ENCODE measurements around the gene PHF3.
A peak's percentile ranks its signal among the peaks of the same experiment; 100 is the strongest.

Gene PHF3

DNA sequence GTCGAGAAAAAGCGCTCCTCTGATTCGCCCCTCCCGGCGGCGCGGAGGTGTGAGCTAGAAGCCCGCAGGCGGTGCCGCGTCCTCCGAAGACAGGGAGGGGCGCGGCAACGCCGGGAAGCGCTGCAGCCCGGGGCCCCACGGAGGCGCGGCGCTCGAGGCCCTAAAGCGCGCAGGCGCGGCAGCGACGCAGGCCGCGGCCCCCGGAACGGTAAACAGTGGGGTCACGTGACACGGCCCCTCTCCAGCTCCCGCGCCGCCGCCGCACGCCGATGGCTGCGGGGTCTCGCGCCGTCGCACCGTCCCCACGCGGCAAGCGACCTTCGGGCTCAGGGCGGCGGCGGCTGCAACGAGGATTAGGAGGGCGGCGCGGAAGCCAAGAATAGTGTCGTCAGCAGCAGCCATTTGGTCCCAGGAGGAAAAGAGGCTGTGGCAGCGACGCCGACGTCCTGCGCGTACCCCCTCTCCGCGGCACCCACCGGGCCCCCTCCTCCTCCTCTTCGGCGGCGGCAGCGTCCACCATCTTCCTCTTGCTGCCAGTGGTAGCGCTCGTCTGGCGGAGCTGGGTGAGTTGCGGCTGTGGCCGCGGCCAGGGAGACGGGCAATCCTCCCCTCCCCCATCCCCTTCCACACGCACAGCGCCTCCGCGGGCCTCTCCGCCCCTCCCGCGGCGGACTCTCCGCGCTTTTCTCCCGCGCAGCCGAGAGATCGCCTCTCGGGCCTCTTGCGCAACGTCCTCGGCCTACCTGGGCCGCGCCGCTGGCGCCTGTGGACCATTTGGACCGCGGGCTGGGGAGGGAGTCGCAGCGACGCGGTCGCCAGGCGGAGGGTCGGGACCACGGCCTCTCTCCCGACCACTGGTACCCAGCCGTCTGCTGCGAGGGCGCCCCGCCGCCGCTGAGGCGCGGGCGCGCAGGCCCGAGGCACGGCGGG is at the start of gene PHF3:
TSS of gene PHF3 (plus strand) at position 215 of the 930 bp plus-strand sequence. CDS start 10,750 bp downstream, outside the sequence.
- DNase-seq (ENCODE audit: low spot score), result peak; percentile 89

GRCh38 chr6:63589952-63590411 is 45.6 kb upstream of the PHF3 start:
- DNase-seq (ENCODE audit: low spot score), result no peak

- DNase-seq (ENCODE audit: low spot score), result no peak
Observed at GRCh38 chr6:63592886-63593285, 42.7 kb upstream of the PHF3 start.

GRCh38 chr6:63597141-63598048 is 38.2 kb upstream of the PHF3 start:
- DNase-seq (ENCODE audit: low spot score), result no peak

GRCh38 chr6:63598049-63599036 is 37.3 kb upstream of the PHF3 start:
- peak; percentile 79 for DNase-seq (ENCODE audit: low spot score)

DNA sequence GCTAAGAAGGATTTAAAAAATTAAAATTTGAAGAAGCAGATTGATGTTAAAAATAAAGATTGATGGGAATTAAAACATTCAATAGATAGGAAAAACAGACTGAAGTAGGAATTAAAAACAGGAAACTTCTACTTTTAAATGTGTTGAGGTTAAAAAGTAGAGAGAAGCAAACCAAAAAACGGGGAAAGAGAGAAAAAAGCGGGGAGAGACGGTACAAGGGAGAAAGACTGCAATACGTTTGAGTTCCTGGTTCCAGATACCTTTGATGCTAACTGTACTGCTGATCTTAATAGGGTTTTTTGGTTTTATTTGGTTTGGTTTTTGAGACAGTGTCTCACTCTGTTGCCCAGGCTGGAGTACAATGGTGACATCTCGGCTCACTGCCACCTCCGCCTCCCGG is 36.4 kb upstream of the PHF3 start:
- no peak for DNase-seq (ENCODE audit: low spot score)

GRCh38 chr6:63600136-63600535 is 35.5 kb upstream of the PHF3 start:
- DNase-seq (ENCODE audit: low spot score), result no peak

DNA sequence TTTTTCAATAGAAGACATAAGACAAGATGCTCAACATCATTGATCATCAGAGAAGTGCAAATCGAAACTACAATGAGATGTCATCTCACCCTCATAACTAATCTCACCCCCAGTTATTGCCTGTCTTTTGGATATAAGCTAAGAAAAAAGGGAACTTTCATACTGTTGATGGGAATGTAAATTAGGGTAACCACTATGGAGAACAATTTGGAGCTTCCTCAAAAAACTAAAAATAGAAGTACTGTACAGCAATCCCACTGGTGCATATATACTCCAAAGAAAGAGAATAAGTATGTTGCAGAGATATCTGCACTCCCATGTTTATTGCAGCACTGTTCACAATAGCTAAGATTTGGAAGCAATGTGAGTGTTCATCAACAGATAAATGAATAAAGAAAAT is 26.4 kb upstream of the PHF3 start:
- no peak for DNase-seq (ENCODE audit: low spot score)

DNA sequence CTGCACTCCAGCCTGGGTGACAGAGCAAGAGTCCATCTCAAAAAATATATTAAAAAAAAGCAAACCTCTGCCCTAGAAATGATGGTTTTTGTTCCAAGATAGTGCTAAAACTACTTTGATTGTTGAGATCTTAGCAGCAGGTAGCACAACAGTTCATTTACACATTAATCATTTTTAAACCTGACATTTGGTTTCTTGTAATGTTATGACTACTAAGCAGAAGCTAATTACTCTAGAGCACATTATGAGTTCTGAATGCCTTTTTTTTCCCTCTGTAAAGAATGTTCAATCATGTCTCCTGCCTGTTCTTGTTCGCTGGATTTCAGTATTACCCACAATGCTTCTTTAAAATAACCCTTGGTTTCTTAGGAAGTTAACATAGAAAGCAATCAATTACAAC is 24.7 kb upstream of the PHF3 start:
- DNase-seq (ENCODE audit: low spot score), result no peak

DNA sequence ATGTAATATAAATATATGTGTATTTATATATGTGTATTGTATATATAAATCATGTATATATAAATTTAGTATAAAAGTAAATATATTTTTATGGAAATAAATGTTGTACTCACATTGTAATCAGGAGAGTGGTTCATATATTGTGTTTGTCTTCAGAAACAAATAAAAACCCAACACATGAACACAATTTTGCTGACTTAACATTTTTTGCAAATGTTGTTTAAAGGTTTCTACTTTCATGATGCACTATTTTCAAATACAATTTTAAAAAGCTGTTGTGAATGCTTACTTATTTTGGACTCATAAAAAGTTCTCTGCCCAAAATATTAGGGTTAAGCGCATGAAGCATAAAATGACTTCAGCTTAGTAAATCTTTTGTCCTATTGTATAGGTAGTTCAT is 24.0 kb upstream of the PHF3 start:
- no peak for DNase-seq (ENCODE audit: low spot score)

DNA sequence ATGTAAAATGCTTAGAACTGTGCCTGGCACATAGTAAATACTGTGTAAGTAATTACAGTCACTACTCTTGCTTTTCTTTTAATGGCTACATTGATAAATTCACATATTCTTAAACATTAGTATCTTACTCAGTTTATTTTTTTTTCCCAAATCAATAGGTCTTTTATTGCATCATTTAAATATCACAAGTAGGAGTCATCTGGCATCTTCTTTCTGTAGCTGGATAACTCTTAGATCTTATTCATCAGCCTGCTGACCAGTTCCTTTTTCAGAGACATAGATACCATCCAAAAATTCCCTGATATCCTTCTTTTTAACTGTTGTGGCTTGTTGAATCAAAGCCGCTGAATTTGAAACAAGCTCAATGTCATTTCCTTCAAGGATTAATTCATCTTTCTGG is 20.0 kb upstream of the PHF3 start:
- DNase-seq (ENCODE audit: low spot score), result no peak

GRCh38 chr6:63624091-63624490 is 11.5 kb upstream of the PHF3 start:
- no peak for DNase-seq (ENCODE audit: low spot score)

DNA sequence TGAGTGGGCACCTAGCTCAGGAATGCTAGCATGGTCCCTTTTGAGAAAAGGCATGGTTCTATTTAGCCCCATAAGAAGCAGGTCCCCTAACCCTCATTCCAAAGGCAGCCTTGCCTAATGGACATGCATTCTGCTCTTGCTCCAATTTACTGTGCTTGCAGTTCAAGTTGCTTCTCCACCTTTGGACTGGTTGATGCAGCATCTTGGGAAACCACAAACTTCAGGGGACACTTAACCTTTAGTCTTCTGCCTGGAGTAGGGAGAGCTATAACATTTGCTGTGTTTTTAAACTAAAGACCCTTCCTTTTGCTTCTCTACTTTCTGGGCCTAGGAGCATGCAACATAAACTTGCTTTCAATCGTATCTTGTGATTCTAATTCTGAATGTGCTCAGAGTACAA is 5.1 kb upstream of the PHF3 start:
- no peak for DNase-seq (ENCODE audit: low spot score)

DNA sequence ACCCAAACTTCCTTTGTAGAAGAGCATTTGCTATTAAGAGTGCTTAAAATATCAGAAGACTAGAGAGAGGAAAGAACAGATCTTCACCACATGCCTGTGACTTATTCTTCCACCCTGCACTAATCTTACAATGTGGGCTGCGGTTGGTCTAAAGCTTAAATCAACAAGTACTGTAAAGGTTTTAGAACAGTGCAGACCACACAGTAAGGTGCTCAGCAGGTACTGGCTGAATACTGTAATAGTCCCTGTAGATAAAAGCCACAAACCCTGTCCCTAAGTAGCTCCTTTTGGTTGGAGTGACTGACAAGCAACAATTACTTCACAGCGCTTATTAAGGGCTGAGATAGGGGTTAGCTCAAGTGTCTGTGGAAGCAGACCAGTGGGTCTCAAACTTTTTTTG is 972 bp upstream of the PHF3 start:
- DNase-seq (ENCODE audit: low spot score), result no peak

DNA sequence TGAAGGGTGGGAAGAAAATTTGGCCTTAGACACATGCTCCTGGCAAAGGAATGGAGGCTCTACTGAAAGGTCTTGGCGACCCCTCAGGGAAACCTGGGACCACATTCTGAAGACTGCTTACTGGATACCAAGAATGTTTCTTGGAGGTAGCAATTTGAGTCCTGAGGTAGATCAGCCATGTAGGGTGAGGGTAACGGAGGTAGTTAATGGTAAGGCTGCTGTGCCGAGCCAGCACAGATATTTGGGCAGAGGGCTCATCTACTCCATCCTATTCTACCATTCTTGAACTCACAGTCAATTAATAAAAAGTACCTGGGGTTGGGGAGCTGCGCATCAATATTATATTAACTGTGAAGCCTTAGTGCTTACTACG is 401 bp upstream of the PHF3 start:
- no peak for DNase-seq (ENCODE audit: low spot score)

GRCh38 chr6:63636518-63637021 is 968 bp downstream of the PHF3 start:
- DNase-seq (ENCODE audit: low spot score), result peak; percentile 38

GRCh38 chr6:63637865-63638445 is 2.4 kb downstream of the PHF3 start:
- no peak for DNase-seq (ENCODE audit: low spot score)

- no peak for DNase-seq (ENCODE audit: low spot score)
Observed at GRCh38 chr6:63640062-63640461, 4.5 kb downstream of the PHF3 start.

DNA sequence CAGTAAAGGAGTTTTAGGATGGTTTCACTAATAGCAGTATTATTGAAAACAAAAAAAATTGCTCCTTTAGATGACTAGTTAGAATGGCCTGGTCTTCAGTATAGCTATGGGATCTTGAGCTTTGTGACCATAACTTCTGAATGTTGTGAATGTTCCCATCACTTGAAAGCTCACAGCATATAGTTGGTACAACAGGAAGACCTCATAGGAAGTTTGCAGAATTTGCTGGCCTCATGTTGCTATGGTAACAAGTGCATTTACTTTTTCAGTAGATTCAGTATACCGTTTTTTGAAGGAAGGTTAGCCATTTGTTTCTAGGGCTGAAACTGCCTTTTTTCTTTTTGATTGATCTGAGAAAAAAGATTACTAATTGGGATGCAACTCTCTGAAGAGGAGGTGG is 8.3 kb downstream of the PHF3 start:
- DNase-seq (ENCODE audit: low spot score), result no peak

DNA sequence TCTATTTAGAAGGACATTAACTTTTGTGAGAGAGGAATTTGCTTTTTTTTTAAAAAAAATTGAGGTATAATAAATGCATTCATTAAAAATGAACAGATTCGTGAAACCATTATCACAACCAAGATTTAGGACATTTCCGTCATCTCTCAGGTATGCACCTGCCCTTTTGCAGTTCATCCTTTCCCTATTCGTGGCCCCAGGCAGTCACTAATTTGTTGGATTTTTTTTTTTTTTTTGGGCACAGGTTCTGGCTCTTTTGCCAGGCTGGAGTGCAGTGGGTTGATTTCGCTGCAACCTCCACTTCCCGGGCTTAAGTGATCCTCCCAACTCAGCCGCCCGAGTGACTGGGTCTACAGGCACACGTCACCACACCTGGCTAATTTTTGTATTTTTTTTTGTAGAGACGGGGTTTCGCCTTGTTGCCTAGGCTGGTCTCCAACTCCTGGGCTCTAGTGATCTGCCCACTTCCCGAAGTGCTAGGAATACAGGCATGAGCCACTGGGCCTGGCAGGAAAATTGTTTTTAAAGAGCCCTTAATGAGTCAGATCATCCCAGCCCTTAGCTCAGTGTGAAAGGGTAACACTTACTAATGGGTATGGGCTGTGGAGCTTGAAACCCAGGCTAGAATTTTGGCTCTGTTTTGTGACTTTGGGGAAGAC is 9.2 kb downstream of the PHF3 start:
- no peak for DNase-seq (ENCODE audit: low spot score)

- no peak for DNase-seq (ENCODE audit: low spot score)
Observed at GRCh38 chr6:63649269-63649668, 13.7 kb downstream of the PHF3 start.
